GM19463 (cell line): ENCODE measurements around the gene TMEM252.

ENCODE experiments used
- ATAC-seq: cut with Tn5 transposase; IDR thresholded peaks from one replicate; pipeline ENCODE4 v1.9.1; 2021; ENCODE audit warnings: mild to moderate bottlenecking, moderate library complexity; ENCODE audit not compliant: unreplicated experiment

TMEM252 gene

DNA sequence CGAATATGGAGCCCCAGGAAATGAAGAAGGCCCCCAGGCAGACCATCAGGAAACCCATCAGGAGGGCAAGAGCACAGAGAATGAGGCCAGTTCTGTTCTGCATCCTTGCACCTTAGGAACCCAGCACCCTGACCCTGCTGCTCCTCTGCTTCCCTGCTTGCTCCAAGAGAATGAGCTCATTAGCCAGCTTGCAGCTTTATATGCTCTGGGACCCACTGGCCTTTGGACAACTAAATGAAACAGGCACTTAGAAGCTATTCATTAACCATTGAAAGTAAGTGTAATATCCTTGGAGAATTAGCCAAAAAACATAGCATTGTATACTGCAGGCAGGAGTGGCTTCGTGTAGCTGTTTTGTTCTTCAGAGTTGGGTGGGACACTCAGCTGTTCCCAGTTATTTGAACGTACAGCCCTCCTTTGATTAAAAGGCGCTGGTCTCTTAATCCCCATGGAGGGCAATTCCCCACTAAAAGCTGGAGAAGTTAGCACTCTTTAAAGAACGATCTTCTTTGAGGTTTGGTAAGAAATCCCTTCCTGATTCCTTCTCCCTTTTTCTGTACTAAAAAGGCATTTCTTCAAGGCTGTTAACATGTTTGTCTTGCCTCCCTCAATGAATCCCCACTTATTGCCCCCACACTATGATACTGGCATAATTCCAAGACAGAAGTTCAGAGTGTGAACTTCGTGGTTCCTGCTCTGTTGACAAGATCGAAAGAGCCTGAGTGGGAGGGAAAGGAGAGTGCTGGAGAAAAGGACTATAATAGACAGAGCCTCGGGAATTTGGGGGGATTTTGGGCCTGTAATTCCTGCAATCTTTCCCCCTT, at the start of gene TMEM252:
Gene TMEM252 (minus strand): TSS at position 172 of the 824 bp plus-strand sequence. CDS start 69 bp downstream, at position 103.
- ATAC-seq: no peak

GRCh38 chr9:68585034-68585761, 44.5 kb upstream of the TMEM252 start:
- ATAC-seq: no peak

DNA sequence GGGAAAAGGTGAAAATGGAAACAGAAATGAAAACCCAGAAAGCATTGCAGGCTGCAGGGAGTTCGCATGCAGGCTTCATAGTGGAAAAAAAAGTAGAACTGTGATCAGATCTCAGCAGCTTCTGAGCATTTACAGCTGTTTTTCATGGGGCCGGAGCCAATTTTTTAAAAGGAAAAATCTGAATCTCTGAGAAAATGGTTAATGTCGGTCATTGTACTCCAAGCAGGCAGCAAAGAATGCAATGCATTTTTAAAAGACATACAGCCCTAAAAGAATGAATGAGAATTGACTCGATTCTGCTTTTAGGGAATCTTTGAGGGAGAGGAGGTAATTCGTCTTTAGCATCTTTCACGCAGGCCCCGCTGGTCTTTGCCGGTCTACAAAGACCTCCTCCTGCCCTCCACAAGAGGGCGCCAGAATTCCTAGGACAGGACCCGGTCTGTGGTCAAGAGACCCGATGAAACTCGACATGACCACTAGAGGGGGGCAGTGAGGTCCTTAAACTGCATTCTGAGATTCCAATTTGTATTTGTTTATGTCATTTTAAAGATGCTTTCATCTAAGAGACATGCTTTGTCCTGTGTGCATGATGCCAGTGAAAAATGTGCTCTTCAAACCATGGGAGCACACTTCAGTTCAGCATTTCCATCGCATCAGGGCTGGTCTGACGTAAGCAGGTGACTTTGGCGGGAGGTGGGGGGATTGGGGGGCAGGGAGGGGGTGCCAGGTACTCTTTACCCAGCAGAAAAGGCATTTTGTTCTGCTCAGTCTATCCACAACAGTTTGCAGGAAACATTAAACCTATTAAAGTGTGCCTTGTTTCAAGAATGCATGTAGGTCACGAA, 43.7 kb upstream of the TMEM252 start:
- peak; percentile 90 for ATAC-seq

DNA sequence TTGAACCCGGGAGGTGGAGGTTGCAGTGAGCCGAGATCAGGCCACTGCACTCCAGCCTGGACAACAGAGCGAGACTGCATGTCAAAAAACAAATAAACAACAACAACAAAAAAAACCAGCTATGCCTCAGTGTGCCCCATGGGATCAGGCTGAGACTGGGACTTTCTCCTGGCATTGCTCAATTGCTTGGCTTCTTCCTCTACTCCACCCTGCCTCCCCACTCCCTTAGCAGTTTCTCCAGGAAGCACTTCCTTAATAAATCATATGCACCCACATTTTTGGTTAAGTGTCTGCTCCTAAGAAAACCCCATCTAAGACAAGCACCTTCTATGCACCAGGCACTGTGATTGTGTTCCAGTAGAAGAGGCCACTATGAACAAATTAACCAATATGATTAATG, 41.0 kb upstream of the TMEM252 start:
- ATAC-seq: no peak

- ATAC-seq: peak; percentile 70
Observed at GRCh38 chr9:68577774-68578591, 37.3 kb upstream of the TMEM252 start.

GRCh38 chr9:68575817-68576216, 35.1 kb upstream of the TMEM252 start:
- no peak for ATAC-seq

DNA sequence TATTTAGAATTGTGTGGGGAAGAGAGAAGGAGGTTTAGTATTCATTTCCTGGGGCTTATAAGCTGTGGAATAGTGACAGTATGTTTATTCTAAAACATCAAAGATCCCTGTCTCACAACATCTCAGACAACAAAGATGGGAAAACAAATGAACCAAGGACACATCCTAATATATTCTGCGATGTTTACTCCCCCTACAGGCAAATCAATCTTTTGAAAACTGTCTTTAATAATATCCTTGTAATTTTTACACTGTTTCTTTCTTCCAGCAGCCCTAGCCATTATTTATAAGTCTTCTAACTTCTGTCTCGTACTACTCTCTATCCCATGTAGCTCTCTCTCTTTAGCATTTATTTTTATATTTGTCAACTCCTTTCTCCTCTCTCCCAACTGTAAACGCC, 33.5 kb upstream of the TMEM252 start:
- no peak for ATAC-seq

- ATAC-seq: no peak
Observed at GRCh38 chr9:68567565-68567964, 26.9 kb upstream of the TMEM252 start.

GRCh38 chr9:68562461-68562860, 21.8 kb upstream of the TMEM252 start:
- ATAC-seq: no peak

DNA sequence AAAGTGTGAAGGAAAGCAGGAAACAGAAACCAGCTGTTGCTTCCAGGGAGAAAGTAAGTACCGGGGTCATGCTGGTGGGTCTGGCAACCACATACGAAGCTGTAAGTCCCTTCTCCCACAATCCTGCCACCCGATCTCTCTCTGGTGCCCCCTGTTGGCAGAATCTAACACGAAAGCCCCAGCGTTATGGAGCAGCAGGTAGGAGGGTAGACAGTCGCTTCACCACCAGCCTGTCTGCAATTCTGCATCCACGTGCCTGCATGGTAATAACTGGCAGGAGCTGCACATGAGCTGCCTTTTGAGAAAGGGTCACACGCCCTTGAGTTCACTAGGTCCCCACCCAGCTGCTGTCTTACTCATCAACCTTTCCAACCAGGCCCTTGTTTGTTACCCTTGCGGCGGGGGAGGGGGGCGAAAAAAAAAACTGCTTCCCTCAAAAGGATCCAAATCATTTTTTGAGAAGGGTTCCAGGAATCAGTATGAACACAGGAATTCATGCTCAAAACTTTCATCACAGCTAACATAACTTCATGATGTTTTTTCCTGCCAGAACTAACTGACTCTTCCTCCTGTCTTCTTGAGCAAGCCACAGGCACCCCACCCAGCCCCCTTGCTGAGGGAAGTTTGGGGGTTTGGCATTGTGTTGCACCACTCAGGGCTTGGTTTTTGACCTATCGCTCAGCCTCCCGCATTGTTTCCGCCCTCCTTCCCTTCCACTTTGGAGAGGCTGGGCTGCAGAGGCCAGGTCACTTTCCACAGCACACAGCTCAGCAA, 19.6 kb upstream of the TMEM252 start:
- ATAC-seq: peak; percentile 70

DNA sequence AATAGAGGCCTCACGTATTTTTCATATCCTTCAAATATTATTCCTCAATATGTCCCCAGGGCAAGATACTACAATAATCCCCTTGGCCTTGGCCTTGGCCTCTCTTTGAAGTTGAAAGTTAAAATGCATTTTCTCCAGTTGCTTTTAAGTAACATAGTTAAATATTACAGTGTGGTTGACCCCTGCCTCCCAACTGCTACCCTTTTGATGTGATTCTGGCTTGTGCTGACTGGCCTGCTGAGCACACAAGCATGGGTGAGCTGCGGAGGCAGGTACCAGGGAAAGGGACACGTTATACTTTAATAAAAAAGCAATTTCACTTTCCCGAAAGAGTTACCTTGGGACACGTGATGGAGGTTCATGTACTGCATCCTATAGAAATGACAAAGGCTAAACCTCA, 17.9 kb upstream of the TMEM252 start:
- no peak for ATAC-seq

DNA sequence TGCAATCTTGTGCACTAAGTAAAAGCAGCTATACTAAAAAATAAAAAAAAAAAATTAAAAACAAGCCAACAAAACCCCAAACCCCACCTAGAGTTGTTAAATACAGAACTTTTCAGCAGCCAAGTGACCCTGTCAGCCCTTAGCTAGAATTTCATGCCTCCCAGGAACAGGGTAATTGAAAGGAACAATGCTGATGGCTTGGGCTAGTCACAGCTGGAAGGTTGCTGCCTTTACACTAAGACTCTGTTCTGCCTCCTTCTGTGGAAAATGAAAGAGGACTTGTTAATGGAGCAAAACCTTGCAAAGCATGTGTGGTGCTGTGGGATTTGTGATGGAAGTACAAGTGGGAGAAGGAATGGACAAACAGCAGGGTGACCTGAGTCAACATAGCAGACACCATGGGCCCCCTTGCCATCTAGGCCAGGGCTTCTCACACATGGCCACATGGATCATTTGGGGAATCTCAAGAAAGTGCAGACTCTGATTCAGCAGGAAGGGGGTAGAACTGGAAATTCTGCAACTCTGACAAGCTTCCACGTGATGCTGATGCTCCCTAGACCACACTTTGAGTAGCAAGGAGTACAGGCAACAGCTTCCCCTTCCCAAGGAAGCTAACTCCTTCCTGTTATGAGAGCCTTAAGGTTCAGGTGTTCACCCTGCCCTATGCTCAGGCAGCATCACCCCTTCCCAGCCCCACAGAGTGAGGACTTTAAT, 14.9 kb upstream of the TMEM252 start:
- no peak for ATAC-seq

- no peak for ATAC-seq
Observed at GRCh38 chr9:68552700-68553476, 12.2 kb upstream of the TMEM252 start.

DNA sequence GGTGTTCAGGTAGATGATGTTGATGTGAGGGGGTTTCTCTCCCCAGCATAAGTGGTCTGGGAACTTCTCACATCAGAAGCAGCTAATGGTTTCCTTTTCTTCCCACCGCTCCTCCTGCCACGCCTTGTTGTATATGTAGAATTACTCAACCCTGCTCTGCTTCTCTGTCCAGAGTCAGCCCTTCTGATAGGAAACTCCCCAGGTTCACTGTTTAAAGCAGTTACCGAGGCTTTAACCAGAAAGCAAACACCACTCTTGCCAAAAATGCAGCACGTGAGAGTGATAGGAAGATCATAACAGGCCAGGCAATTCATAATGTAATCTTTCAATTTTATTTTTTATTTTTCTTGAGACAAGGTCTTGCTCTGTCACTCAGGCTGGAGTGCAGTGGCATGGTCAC, 10.5 kb upstream of the TMEM252 start:
- no peak for ATAC-seq

DNA sequence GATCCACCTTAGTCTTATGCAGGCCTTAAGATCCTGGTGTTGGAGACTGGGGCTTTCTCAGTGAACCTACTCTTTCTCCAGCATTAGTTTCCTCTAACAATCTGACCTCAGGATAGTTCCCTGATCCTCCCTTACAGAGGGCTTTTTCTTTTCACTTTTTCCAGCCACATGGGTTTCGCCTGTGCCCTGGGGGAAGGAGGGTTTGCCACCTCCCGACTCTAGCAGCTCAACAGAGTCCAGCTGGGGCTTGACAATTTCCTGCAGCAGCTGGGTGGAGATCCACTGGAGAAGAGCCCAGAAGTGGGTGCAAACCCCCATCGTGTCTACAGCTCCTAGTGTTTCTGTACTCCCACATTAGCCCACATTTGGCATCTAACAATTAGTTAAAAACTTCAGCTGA, 7.6 kb upstream of the TMEM252 start:
- no peak for ATAC-seq

DNA sequence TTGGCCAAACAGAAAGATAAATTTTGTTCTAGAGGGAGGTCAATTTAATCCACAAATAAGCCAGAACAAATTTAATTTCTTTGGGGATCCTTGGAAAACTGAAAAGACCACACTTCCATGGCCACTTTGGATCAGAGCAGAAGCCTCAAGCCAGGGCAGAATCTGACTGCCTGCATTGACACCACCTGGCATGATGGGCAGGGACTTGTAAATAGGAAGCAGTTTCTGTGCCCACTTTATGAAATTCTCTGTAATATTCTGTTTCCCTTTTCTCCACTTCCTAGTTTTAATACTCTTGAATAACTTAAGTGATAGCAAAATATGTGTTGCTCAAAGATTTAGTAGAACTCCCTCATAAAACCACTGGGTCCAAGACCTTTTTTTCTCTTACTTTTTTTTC, 6.7 kb upstream of the TMEM252 start:
- ATAC-seq: no peak

GRCh38 chr9:68546596-68547390, 6.1 kb upstream of the TMEM252 start:
- peak; percentile 81 for ATAC-seq
